Hematopoietic multipotent progenitor cell treated with erythropoietin and hydrocortisone succinate and interleukin-3 and kit ligand, for 15 days (in vitro differentiated cells): Measurements from ENCODE around the gene FBXL17.
"Not testable (repeated sequence)": the region's sequence is repeated elsewhere in the genome, so short reads cannot be mapped to it uniquely, and the experiment has no call there.

Experiments used
- DNase-seq: peaks from one replicate; pipeline ENCODE4 v3.0.0-alpha.2; 2015; ENCODE audit warnings: low spot score

The FBXL17 gene

GRCh38 chr5:108249095-108249784, 132.7 kb downstream of the FBXL17 start:
- no peak for DNase-seq

DNA sequence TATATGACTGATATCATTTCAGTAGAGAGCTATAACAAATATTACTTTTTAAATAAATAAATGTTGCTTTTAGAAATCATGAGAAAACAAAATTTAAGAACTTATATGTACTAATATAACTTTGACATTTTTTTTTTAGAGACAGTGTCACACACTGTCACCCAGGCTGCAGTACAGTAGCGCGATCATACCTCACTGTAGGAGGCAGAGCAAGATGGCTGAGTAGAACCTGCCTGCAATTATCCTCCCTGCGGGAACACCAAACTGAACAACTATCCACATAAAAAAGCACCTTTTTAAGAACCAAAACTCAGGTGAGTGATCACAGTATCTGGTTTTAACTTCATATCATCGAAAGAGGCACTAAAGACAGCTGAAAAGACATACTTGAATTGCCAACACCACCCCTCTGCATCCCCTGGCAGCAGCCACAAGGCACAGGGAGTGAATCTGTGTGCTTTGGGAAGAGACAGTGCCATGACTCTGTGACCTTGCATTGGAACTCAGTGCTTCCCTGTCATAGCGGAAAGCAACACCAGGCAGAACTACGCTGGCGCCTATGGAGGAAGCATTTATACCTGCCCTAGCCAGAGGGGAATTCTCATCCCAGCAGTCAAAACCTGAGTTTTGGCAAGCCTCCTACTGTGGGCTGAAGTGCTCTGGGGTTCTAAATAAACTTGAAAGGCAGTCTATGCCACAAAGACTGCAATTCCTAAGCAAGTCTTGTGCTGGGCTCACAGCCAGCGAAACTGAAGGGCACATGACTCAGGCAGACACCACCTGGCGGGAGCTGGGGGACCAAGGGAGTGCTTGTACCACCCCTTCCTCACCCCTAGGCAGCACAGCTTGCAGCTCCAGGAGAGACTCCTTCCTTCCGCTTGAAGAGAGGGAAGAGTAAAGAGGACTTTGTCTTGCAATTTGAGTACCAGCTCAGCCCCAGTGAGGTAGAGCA, 142.7 kb downstream of the FBXL17 start:
- no peak for DNase-seq

- DNase-seq = no peak
Measured at GRCh38 chr5:108238461-108238860, 143.4 kb downstream of the FBXL17 start.

- no peak for DNase-seq
Measured at GRCh38 chr5:108233617-108234155, 148.2 kb downstream of the FBXL17 start.

DNA sequence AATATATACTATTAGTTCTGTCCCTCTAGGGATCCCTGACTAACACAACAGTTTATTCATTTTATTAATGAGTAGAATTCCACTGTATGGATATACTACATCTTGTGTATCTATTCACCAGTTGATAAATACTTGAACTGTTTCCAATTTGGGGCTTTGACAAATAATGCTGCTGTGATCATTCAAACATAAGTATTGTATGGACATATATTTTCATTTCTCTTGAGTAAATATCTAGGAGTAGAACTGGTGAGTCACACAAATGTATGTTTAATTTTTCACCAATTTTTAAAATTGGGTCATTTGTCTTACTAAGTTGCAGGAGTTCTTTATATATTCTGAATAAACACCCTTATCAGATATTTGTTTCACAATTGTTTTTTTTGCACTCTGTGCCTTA, 149.1 kb downstream of the FBXL17 start:
- DNase-seq = no peak

DNA sequence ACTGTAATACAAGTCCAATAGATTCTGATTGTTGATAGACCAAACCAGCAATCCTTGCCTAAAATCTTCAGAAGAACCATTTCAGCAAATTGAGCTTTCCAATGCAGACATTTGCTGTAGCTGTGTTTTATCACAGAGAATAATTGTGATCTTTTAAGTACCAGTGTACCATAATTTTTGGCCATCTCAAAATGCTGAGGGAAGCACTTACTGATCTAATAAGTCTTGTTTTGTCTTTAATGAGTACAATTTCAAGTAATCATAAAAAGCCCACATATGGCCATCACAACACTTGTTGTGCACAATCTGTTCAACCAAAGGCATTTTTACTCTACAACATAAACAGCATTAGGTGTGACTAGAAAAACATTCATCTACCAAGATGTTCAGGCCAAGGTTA, 159.9 kb downstream of the FBXL17 start:
- no peak for DNase-seq

DNA sequence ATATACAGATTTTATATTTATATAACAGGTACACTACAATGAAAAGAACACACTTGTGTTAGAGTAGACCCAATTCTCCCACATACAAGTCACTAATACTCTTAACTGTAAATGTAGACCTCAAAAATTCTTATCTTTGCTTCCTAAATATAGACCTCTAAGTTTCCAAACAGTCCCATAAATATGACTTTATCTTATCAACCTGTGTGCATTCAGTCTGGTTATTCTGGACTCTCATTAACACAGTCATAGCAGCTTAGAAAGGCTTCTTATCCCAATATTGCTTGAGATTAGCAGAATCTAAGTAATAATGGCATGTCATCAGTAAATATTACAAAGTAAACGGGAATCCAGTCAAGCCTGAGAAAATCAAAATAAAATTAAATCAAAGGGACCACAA, 161.1 kb downstream of the FBXL17 start:
- DNase-seq = no peak

GRCh38 chr5:108216890-108217289, 165.0 kb downstream of the FBXL17 start:
- DNase-seq = no peak

DNA sequence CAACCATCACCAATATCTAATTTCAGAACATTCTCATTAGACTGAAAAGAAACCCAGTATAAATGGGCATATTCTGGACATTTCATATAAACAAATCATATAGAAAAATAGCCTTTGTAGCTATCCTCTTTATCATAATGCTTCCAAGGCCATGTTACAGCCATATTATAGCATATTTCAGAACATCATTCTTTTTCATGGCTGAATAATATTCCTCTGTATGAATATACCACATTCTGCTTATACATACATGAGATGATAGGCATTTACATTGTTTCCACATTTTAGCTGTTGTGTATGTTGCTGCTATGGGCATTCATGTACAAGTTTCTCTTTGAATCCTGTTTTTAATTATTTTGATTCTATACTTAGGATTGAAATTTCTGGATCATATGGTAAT, 167.0 kb downstream of the FBXL17 start:
- DNase-seq = no peak

DNA sequence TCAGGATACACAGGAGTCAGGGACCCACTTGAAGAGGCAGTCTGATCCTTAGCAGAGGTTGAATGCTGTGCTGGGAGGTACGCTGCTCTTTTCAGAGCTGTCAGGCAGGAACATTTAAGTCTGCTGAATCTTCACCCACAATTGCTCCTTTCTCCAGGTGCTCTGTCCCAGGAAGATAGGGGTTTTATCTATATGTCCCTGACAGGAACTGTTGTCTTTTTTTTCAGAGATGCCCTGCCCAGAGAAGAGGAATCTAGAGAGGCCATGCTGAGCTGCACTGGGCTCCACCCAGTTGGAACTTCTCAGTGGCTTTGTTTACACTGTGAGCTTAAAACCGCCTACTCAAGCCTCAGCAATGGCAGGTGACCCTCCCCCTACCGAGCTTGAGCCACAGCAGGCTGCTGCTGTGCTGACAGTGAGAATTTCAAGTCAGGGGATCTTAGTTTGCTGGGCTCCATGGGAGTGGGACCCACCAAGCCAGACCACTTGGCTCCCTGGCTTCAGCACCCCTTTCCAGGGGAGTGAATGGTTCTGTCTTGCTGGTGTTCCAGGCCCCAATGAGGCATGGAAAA, 169.0 kb downstream of the FBXL17 start:
- no peak for DNase-seq

GRCh38 chr5:108206707-108207106, 175.2 kb downstream of the FBXL17 start:
- DNase-seq = no peak

- no peak for DNase-seq
Measured at GRCh38 chr5:108201721-108202120, 180.2 kb downstream of the FBXL17 start.

DNA sequence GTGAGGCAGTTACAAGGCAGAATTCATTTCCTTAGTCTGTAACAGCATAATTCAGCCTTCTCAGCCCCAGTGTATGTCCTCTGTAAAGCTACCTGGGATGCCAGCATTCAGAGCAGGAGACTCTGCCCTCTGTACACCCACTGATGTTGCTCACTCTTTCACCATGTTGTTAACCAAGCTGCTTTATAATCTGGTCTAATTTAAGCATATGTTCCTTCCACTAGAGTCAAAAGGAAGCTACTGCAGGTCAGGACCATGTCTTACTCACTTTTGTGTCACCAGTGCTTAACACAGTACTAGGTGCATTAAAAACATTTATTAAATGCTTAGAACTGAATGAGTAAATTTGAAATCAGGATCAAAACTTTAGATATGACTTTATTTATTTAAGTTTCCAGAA, 185.6 kb downstream of the FBXL17 start:
- no peak for DNase-seq

DNA sequence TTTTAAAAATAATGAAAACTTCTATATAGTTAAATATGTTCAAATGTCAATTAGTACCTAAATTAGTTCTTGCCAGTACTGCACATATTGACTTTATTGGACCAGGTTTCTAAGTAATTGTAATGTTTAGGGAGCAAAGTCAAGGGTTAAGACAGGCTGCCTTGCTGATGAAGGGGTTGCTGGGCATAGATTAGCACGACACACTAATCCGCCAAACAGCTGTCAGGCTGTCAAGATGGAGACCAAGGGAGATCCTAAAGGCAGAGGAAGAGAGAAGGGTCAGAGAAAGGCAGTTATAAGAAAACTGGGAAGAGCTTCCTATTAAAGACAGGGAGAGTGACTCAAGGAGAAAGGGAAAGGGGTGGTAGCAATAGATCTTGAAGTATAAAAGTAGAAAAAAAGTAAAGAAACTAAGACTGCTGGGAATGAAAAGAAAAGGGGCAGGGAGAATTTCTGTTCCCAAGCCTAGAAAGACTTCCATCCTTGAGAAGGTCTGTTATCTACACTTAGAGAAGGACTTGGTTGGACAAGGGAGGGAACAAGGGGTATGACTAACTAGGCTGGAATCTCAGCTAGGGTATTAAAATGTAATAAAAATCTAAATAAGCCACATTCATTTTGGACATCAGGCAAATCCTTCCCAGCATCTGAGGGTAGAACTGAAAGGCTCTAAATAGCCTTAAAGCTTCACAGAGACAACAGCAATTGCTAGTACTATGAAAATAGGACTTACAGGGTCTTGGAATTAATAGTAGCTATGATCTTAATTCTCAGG, 188.7 kb downstream of the FBXL17 start:
- DNase-seq = no peak

DNA sequence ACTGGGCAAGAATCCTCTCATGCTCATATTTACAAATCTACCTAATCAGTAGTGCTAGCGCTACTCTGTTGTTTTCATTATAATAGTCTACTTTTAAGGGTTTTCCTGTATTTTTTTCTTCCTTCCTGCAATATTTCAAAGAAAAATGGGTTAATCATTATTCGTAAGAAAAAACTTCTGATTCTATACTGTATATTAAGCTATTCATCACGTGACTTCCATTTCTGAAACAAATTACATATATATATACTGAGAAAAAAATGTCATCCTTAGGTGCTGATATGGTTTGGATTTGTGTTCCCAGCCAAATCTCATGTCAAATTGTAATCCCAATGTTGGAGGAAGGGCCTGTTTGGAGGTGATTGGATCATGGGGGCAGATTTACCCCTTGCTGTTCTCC, 197.0 kb downstream of the FBXL17 start:
- no peak for DNase-seq

DNA sequence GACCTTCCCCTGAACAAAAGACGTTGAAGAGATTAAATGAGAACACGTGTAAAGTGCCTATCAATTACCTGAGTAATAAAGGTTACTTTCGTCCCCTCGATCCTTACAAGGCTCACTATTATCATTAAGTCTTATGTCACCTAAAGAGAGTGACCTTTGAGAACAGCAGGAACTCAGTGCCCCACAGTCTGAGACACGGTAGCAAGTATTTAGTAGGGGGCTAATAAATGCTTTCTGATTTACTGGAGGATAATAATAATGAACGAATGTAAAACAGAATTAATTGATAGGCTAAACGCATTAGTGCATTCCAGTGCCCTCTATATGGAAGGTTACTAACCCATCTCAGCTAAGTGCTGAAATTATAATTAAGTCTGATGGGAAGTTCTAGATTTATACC, 199.9 kb downstream of the FBXL17 start:
- DNase-seq = no peak

DNA sequence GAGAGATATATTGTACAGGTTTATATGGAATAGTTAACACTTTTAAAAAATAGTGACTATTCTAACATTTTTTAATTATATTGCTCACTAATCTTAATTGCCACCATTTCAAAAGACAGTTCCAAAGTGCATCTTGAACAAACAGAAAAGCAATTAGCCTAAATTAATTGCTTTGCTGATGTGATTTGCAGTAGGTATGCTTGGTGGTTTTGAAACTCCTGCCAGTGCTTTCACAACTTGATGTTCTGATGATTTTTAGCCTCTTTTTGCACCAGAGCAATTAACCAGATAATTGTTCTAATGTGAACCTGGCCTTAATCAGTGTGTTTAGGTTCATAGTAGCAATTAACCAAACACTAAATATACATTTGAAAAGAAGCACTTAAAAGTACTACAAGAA, 207.6 kb downstream of the FBXL17 start:
- DNase-seq = no peak

- DNase-seq = no peak
Measured at GRCh38 chr5:108171759-108172158, 210.1 kb downstream of the FBXL17 start.

- DNase-seq = no peak
Measured at GRCh38 chr5:108168915-108169314, 213.0 kb downstream of the FBXL17 start.

DNA sequence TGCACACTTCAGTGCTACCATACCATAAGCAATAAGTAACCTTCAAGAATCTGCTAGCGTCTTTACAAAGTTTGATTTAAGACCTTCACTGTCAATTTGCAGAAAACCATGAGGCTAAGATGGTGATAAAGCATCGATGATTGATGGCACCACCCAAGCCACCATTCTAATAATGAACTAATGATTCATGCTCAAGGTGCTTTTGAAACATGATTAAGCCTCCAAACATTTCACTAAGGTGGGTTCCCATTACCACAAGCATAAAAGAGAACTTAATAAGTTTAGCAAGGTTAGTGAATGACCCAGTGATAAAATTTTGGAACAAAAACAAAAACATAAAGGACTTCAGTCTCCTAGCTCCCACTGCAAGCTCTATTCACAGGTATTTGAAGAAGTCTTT, 214.7 kb downstream of the FBXL17 start:
- DNase-seq = no peak

DNA sequence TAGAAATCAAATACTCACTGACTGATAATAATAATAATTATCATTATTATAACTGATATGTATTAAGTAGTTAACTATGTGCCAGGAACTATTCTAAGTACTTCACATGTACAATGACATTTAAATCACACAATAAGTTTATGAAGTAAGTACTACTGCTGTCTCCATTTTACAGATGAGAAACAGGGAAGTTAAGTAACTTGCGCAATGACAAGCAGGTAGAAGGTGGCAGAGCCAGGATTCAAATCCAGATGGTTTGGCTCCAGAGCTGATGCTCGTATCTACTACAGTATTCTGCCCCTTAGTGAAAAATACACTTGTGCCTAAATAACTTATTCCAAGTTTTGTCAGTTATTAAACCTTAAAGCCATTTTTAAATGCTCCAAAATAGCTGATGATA, 217.3 kb downstream of the FBXL17 start:
- DNase-seq = no peak

DNA sequence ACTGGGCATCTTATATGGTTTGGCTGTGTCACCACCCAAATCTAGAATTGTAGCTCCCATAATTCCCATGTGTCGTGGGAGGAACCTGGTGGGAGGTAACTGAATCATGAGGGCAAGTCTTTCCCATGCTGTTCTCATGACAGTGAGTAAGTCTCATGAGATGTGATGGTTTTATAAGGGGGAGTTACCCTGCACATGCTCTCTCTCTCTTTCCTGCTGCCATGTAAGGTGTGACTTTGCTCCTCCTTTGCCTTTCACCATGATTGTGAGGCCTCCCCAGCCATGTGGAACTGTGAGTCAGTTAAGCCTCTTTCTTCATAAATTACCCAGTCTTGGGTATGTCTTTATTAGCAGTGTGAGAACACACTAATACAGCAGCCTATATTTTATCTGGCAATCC, 229.0 kb downstream of the FBXL17 start:
- not testable (repeated sequence) for DNase-seq
